Uterus (tissue), 4 donors: ENCODE data around the gene PCSK2. TPM values are rescaled to one million over a fixed set of nuclear protein-coding genes. Genes with fewer than 3 reads are reported as not detected.

Experiments
- DNase-seq, 2 donors: peaks; one replicate each; pipeline ENCODE4 v3.0.0-alpha.2; 2019 to 2020
- H3K27ac ChIP-seq, 2 donors: fragments of 200-600 bp; sonication (generic); 1 replicate in 1 of 2; 2 replicates in 1 of 2; pipeline ENCODE4 v1.5.1; 2016 to 2018
- H3K27me3 ChIP-seq, 2 donors: fragments of 200-600 bp; sonication (generic); one replicate each; pipeline ENCODE4 v1.5.1; 2018 to 2019; ENCODE audit warnings: control low read depth in 1 of 2
- H3K36me3 ChIP-seq, 2 donors: fragments of 200-600 bp; sonication (generic); one replicate each; pipeline ENCODE4 v1.5.1; 2019; ENCODE audit warnings: control low read depth in 1 of 2
- H3K4me1 ChIP-seq, 2 donors: fragments of 200-600 bp; sonication (generic); one replicate each; pipeline ENCODE4 v1.5.1; 2018 to 2019; ENCODE audit warnings: control low read depth in 1 of 2
- H3K4me3 ChIP-seq, 2 donors: fragments of 200-600 bp; sonication (generic); 1 replicate in 1 of 2; 2 replicates in 1 of 2; pipeline ENCODE4 v1.5.1; 2018 to 2019; ENCODE audit warnings: mild to moderate bottlenecking in 1 of 2
- H3K9me3 ChIP-seq, 2 donors: fragments of 200-600 bp; sonication (generic); one replicate each; pipeline ENCODE4 v1.5.1; 2019; ENCODE audit warnings: control low read depth in 1 of 2
- CTCF ChIP-seq, 4 experiments: fragments of 200-600 bp in 2 of 4; fragments of 450-650 bp in 2 of 4; sonication (generic) in 2 of 4; IDR thresholded peaks; one replicate each; pipeline ENCODE4 v1.5.1; 2016 to 2019; ENCODE audit warnings: antibody characterized with exemption in 4 of 4, mild to moderate bottlenecking in 2 of 4, moderate library complexity in 1 of 4
- POLR2A ChIP-seq, 2 donors: fragments of 450-650 bp; IDR thresholded peaks; one replicate each; pipeline ENCODE4 v1.6.1; 2016; ENCODE audit warnings: antibody characterized with exemption in 2 of 2, mild to moderate bottlenecking in 1 of 2, moderate library complexity in 1 of 2
- intact Hi-C: fragments of 100-400 bp; cut with DNase I; formaldehyde crosslinking; loops from one replicate; pipeline ENCODE4 v1.15.1; 2023; ENCODE audit warnings: low total_unique reads
- total RNA-seq, 4 donors: library from RNA; depleted of rRNA in 3 of 4; stranded (reverse); fragments of >200 nt in 3 of 4; gene quantifications; one replicate each; pipeline versions ENCODE4 v1.1.0 to v1.2.4, GENCODE V29; 2014 to 2023
- donor health status: DM: yes; HTN: yes; CAD: no.

Gene PCSK2
- total RNA-seq, 4 donors from 2014 or later, result 0.37 to 1.6 TPM; not detected in 2

GRCh38 chr20:17227669-17228623 lies 1.1 kb downstream of the PCSK2 start:
- H3K36me3 ChIP-seq, result no peaks in the 10 kb centered on the region
- no peak overlapping the region for H3K27ac ChIP-seq
- intact Hi-C loops, result no loop called here
- peak overlapping the region in 1 of 2 donors; percentile 18 for H3K4me3 ChIP-seq
- peaks cover 0 to 5% of the 10 kb centered on the region in 2 donors for H3K4me1 ChIP-seq
- no peaks in the 10 kb centered on the region for H3K9me3 ChIP-seq
- peaks cover 0 to 18% of the 10 kb centered on the region in 2 donors for H3K27me3 ChIP-seq
- TF ChIP-seq POLR2A (IDR thresholded peaks at IDR 0.05) (no peak), CTCF (IDR thresholded peaks at IDR 0.05) (no peak)
- DNase-seq, result no peak

DNA sequence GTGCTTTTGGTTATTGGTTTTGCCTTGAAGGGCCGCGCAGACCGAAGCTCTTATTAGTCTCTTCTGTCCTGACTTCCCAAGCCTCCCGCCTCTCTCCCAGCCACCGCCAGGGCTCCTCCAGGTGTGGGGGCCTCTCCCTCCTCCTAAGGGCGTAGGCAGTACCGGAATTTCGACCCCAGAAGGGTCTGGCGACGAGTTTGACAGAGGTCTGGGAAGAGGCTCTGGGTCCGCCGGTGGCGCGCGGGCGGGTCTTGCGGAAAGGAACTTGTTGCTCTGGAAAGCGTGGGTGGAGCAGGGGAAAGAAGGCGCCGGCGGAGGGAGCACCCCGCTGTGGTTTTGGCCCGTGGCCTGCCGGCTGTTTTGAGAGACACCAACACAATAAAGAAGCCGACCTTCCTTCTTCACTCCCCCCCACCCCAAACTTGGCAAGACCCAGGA lies 1.8 kb downstream of the PCSK2 start:
- intact Hi-C loops, result no loop called here
- Histone ChIP-seq H3K4me3 (peak overlapping the region in 1 of 2 donors; percentile 14), H3K36me3 (no peaks in the 10 kb centered on the region), H3K27me3 (peaks cover 0 to 15% of the 10 kb centered on the region in 2 donors), H3K4me1 (peaks cover 0 to 5% of the 10 kb centered on the region in 2 donors), H3K27ac (no peak overlapping the region), H3K9me3 (no peaks in the 10 kb centered on the region)
- TF ChIP-seq CTCF (IDR thresholded peaks at IDR 0.05) (no peak), POLR2A (IDR thresholded peaks at IDR 0.05) (no peak)
- no peak for DNase-seq

DNA sequence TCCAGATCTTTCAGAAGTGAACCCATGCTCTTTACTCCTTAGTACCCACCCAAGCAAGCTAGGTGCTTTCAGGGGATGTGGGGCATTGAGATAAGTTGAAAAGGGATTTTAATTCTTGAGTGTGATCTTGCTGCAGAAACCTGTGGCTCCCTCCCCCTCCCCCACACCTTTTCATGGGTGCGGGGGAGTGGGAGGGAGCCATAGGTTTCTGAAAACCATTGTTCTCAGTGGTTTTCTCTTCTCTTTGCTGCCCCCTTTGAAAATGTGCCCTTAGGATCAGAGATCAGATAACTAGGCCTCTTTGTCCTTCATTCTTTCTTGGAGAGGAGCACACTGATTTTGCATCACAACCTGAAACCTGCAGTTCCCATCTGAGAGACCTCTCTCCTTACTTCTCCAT lies 2.4 kb downstream of the PCSK2 start:
- H3K4me1 ChIP-seq, result peaks cover 0 to 5% of the 10 kb centered on the region in 2 donors
- H3K4me3 ChIP-seq, result no peak overlapping the region
- no peaks in the 10 kb centered on the region for H3K36me3 ChIP-seq
- intact Hi-C loops, result no loop called here
- TF ChIP-seq CTCF (IDR thresholded peaks at IDR 0.05) (no peak), POLR2A (IDR thresholded peaks at IDR 0.05) (no peak)
- no peak for DNase-seq
- H3K9me3 ChIP-seq, result no peaks in the 10 kb centered on the region
- H3K27ac ChIP-seq, result no peak overlapping the region
- peaks cover 0 to 15% of the 10 kb centered on the region in 2 donors for H3K27me3 ChIP-seq

DNA sequence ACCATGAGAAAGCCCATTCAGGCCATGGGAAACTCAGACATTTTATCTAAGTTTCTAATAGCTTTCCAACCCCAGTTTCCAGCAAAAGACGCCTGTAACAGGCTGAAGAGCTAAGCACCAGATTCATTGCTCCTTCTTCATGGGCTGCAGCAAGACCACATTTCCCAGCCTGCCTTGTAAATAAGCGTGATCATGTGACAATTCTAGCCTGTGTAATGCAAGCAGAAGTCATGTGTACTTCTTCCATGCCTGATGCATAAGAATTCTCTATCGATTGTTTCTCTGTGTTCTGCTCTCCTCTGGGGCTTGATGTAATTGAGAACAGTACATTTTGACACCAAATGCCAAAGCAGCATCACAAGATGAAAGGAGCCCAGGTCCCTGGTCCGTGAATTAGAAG lies 6.8 kb downstream of the PCSK2 start:
- Histone ChIP-seq H3K36me3 (no peaks in the 10 kb centered on the region), H3K27me3 (peaks cover 0 to 1% of the 10 kb centered on the region in 2 donors), H3K27ac (no peak overlapping the region), H3K4me3 (no peak overlapping the region), H3K4me1 (no peaks in the 10 kb centered on the region), H3K9me3 (no peaks in the 10 kb centered on the region)
- intact Hi-C loops, result no loop called here
- no peak for DNase-seq
- no peak for TF ChIP-seq POLR2A (IDR thresholded peaks at IDR 0.05)
- TF ChIP-seq CTCF (IDR thresholded peaks at IDR 0.05), result no peak

- H3K4me1 ChIP-seq, result no peaks in the 10 kb centered on the region
- H3K4me3 ChIP-seq, result no peak overlapping the region
- H3K27me3 ChIP-seq, result no peaks in the 10 kb centered on the region
- no peak for TF ChIP-seq POLR2A (IDR thresholded peaks at IDR 0.05)
- TF ChIP-seq CTCF (IDR thresholded peaks at IDR 0.05), result no peak
- intact Hi-C loops, result no loop called here
- H3K36me3 ChIP-seq, result no peaks in the 10 kb centered on the region
- H3K27ac ChIP-seq, result no peak overlapping the region
- DNase-seq, result no peak
- no peaks in the 10 kb centered on the region for H3K9me3 ChIP-seq
These were observed 9.9 kb downstream of the PCSK2 start for GRCh38 chr20:17236766-17237165.
